GM11168 (cell line): Measurements from ENCODE around the gene NIBAN1.

Source experiments
- in situ Hi-C: fragments of 300-500 bp; cut with MboI; formaldehyde crosslinking; loops from one replicate; pipeline ENCODE4 v1.12.0; 2022; ENCODE audit warnings: low sequenced_read_pairs; ENCODE audit not compliant: unreplicated experiment

NIBAN1 gene

GRCh38 chr1:184950227-184950626 lies 24.1 kb downstream of the NIBAN1 start:
- in situ Hi-C loops: no loop called here

DNA sequence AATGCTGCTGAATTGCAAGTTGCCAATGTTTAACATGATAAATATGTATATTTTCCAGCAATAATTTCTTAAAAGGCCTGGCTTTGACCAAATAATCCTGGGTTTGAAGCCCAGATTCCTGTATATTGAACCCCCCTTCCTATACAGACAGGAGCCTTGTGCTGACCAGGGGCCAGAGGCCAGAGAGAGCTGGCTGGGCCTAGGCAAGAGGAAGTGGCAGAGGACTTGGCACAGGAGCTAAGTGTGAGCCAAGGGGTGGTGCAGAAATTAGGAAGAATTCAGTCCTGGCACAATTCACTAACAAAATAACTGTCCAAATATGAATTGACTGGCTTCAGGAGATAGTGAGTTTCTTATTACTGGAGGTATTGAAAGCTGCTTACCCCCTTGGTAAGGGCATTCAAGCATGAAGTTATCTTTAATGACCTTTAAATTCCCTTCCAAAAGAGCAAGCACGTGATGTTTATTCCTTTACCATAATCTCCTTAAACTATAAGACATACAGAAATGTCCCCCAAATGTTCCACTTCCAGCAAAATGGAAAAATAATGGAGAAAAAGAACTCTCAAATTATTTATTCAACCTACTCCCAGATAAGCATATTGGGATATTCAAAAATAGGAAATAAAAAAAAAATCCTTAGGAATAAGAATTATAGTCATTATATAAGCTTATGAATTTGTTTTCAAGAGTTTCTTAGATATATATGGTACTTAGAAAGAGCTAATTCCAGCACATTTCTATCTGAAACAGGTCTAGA lies 26.6 kb downstream of the NIBAN1 start:
- in situ Hi-C loops: no loop called here

DNA sequence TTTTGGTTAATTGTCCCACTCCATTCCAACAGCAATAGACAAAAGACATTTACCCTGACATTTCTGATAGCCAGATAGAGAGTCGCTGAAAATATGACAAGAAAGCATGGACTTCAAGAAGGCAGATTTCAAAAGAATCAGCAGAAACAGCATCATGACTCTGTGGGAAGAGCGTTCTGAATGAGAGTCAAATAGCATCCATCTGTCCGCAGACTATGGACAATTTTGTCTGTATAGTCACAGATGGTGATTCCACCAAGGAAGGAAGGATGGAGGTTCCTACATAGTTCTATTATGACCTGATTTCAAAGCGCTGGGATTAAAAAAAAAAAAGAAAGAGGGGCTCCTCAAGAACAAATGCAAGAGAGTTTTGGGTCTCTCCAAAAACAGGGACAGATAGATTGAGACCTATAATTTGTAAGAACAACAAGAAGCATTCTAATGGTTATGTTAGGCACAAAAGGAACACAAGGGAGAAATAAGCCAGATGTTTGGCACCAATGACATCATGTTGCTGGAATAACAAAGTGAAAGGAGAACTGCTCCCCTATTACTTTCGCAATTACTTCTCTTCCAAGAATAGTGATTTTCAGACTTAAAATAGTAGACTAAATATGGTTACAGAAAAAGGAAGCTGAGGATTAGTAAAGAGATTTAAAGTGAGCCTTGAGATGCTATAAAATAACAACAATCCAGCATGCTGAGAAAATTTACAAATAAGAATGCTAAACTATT lies 28.5 kb downstream of the NIBAN1 start:
- in situ Hi-C loops: no loop called here

- in situ Hi-C loops: no loop called here
Observed at GRCh38 chr1:184945029-184945428, 29.3 kb downstream of the NIBAN1 start.

- in situ Hi-C loops: no loop called here
Observed at GRCh38 chr1:184943998-184944397, 30.3 kb downstream of the NIBAN1 start.

GRCh38 chr1:184941735-184942134 lies 32.6 kb downstream of the NIBAN1 start:
- in situ Hi-C loops: no loop called here

- in situ Hi-C loops: no loop called here
Observed at GRCh38 chr1:184941410-184941733, 32.9 kb downstream of the NIBAN1 start.

- in situ Hi-C loops: no loop called here
Observed at GRCh38 chr1:184940694-184941409, 33.5 kb downstream of the NIBAN1 start.

DNA sequence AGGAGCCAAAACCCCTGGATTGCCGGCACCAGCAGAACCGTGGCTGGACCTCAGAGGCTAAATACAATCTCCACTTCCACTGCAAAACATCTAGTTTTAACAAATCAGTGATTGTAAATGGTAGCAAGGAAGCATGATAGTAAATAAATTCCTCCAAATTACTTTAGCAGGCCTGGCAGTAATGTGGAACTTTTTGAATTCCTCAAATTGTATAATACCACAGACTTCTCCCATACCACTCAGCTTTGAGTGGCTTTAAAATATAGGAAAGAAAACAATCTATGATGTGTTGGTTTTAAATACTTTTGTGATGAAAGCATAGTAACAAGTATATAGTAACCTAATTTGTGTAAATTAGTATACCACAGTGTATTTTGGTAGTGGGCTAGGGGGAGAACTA lies 34.1 kb downstream of the NIBAN1 start:
- in situ Hi-C loops: no loop called here

DNA sequence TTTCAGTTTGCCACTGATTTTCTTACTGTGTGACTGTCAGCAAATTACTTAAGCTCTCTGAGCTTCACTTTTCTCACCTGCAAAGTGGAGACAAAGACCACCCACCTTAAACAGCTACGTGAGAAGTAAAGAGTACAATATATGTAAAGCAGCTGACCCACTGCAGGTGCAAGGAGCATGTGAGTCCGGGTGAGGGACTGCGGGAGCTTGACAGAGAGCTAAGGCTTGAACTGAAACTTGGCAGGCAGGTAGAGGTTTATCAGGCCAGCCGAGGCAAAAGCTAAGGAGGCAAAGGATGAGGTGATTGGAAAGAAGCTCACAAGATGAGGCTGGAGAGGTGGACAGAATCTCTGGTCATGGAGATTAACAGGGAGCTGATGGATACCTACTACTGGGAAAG lies 36.6 kb downstream of the NIBAN1 start:
- in situ Hi-C loops: no loop called here

GRCh38 chr1:184935920-184936798 lies 38.1 kb downstream of the NIBAN1 start:
- in situ Hi-C loops: no loop called here

DNA sequence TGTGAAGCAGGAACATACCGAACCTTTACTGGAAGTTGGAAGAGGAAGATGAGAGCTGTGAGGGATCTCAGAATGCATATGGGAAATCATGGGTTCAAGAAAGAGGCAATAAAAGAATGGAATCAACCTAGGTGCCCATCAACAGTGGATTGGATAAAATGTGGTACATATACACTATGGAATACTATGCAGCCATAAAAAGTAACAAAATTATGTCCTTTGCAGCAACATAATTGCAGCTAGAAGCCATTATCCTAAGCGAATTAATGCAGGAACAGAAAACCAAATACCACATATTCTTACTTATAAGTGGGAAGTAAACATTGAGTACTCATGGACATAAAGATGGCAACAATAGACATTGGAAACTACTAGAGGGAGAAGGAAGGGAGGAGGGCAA lies 40.4 kb downstream of the NIBAN1 start:
- in situ Hi-C loops: no loop called here

DNA sequence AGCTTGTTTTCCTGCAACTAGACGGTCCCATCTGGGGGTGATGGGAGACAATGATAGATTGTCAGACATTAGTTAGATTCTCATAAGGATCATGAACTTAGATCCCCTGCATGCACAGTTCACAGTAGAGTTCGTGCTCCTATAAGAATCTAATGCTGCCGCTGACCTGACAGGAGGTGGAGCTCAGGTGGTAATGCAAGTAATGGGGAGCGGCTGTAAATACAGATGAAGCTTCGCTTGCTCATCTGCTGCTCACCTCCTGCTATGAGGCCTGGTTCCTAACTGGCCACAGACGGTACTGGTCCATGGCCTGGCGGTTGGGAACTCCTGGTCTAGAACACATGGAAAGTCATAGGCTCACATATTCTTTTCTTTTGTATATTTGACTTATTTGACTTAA lies 42.0 kb downstream of the NIBAN1 start:
- in situ Hi-C loops: no loop called here

- in situ Hi-C loops: no loop called here
Observed at GRCh38 chr1:184931566-184931965, 42.7 kb downstream of the NIBAN1 start.

- in situ Hi-C loops: no loop called here
Observed at GRCh38 chr1:184930645-184931044, 43.7 kb downstream of the NIBAN1 start.

- in situ Hi-C loops: no loop called here
Observed at GRCh38 chr1:184930232-184930631, 44.1 kb downstream of the NIBAN1 start.

- in situ Hi-C loops: no loop called here
Observed at GRCh38 chr1:184929711-184930202, 44.6 kb downstream of the NIBAN1 start.

- in situ Hi-C loops: no loop called here
Observed at GRCh38 chr1:184928394-184928793, 45.9 kb downstream of the NIBAN1 start.
